HepG2 (cell line): ENCODE results near the gene C1QTNF6. TPM values are rescaled to one million over a fixed set of nuclear protein-coding genes. Genes with fewer than 3 reads are reported as not detected.

Source experiments
- ATAC-seq: fragments of 200-7000 bp; cut with Tn5 transposase; 3 replicates; pipeline ENCODE4 v1.9.1; 2020; ENCODE audit warnings: mild to moderate bottlenecking, moderate library complexity
- BruUV-seq: library from RNA; stranded (reverse); fragments of 400-500 nt; replicated peaks from 2 replicates; lab custom pipeline; 2021; lab: Mats Ljungman, UMichigan
- CTCF ChIA-PET: fragments of 300-600 bp; formaldehyde crosslinking; extraction: SDS; loops from one replicate; lab custom pipeline; 2021; ENCODE audit warnings: low total read pairs, inconsistent platforms, low intra/inter-chr PET ratio; lab: Yijun Ruan, JAX
- POLR2A ChIA-PET: fragments of 350-600 bp; sonication (Branson Sonifier 250); formaldehyde crosslinking; loops from one replicate; lab custom pipeline; 2020; ENCODE audit warnings: antibody characterized with exemption, inconsistent platforms; lab: Yijun Ruan, JAX
- DNase-seq: peaks from one replicate; pipeline ENCODE4 v3.0.0-alpha.2; 2015; ENCODE audit warnings: low spot score
- FAIRE-seq: peaks from 3 replicates; lab custom pipeline; 2011; peaks lifted over from hg19 to GRCh38; lab: Jason Lieb, UNC
- H2AFZ ChIP-seq: one replicate; pipeline ENCODE4 v1.6.1; 2011; ENCODE audit warnings: low read length, inconsistent platforms
- H3K27ac ChIP-seq: fragments of 300-600 bp; 3 replicates; pipeline ENCODE4 v1.8.0; 2011; ENCODE audit warnings: mixed run types, mild to moderate bottlenecking, mixed read lengths, low read length, inconsistent platforms; ENCODE audit not compliant: insufficient read depth; ENCODE audit errors: extremely low read length
- H3K27me3 ChIP-seq, 2 experiments: fragments of 200-600 bp in 1 of 2; 2 replicates in 1 of 2; 3 replicates in 1 of 2; pipeline versions ENCODE4 v1.6.0 to v1.8.0; 2011; ENCODE audit warnings: low read length in 2 of 2, mild to moderate bottlenecking in 2 of 2, moderate library complexity in 2 of 2, inconsistent platforms in 1 of 2; ENCODE audit not compliant: insufficient read depth in 2 of 2, control insufficient read depth in 1 of 2
- H3K36me3 ChIP-seq, 2 experiments: fragments of 200-600 bp in 1 of 2; replicated peaks in 1 of 2; 2 replicates in 1 of 2; 3 replicates in 1 of 2; pipeline versions ENCODE4 v1.5.1 to v1.8.0; 2011; ENCODE audit warnings: low read length in 2 of 2, inconsistent platforms in 1 of 2; ENCODE audit not compliant: insufficient read depth in 2 of 2, control insufficient read depth in 1 of 2
- H3K4me1 ChIP-seq: 2 replicates; pipeline ENCODE4 v1.5.1; 2012; ENCODE audit warnings: low read length, inconsistent platforms; ENCODE audit not compliant: insufficient read depth
- H3K4me2 ChIP-seq: 2 replicates; pipeline ENCODE4 v1.6.0; 2011; ENCODE audit warnings: low read depth, low read length, inconsistent platforms
- H3K4me3 ChIP-seq, 3 experiments: fragments of 200-600 bp in 1 of 3; sonication (generic), shearing (Covaris generic) in 1 of 3; replicated peaks in 1 of 3; 2 replicates each; pipeline ENCODE4 v1.5.1; 2011 to 2016; ENCODE audit warnings: low read length in 3 of 3, inconsistent platforms in 2 of 3, low read depth in 2 of 3, mild to moderate bottlenecking in 2 of 3, control low read depth in 1 of 3, mixed read lengths in 1 of 3; ENCODE audit not compliant: insufficient read depth in 1 of 3
- H3K79me2 ChIP-seq: one replicate; pipeline ENCODE4 v1.6.1; 2011; ENCODE audit warnings: low read length, inconsistent platforms; ENCODE audit not compliant: insufficient read depth
- H3K9ac ChIP-seq: 2 replicates; pipeline ENCODE4 v1.6.0; 2011; ENCODE audit warnings: mild to moderate bottlenecking, low read depth, low read length, inconsistent platforms; ENCODE audit not compliant: insufficient read depth
- H3K9me3 ChIP-seq: 2 replicates; pipeline ENCODE4 v1.5.1; 2012; ENCODE audit warnings: mild to moderate bottlenecking, low read length
- H4K20me1 ChIP-seq: 2 replicates; pipeline ENCODE4 v1.6.0; 2011; ENCODE audit warnings: inconsistent platforms, mild to moderate bottlenecking, low read length, moderate library complexity; ENCODE audit not compliant: insufficient read depth
- CTCF ChIP-seq: sonication (generic); formaldehyde crosslinking; IDR thresholded peaks from 2 replicates; pipeline ENCODE4 v1.5.0; 2020; ENCODE audit warnings: mild to moderate bottlenecking, missing genetic modification reagents, moderate library complexity
- ESRRA ChIP-seq: sonication (generic); formaldehyde crosslinking; IDR thresholded peaks from 2 replicates; pipeline ENCODE4 v1.5.1; 2020; ENCODE audit warnings: mild to moderate bottlenecking, low read depth, missing genetic modification reagents
- FOXP4 ChIP-seq: sonication (generic); formaldehyde crosslinking; IDR thresholded peaks from 2 replicates; pipeline ENCODE4 v1.4.0; 2020; ENCODE audit warnings: missing genetic modification reagents
- HNF4A ChIP-seq: sonication (generic); formaldehyde crosslinking; IDR thresholded peaks from 2 replicates; pipeline ENCODE4 v1.4.0; 2020; ENCODE audit warnings: missing genetic modification reagents
- HNF4G ChIP-seq, 2 experiments: sonication (generic) in 1 of 2; formaldehyde crosslinking in 1 of 2; IDR thresholded peaks; 2 replicates each; pipeline versions ENCODE4 v1.4.0 to v1.6.1; 2011 to 2020; ENCODE audit warnings: borderline replicate concordance in 2 of 2, low read depth in 2 of 2, mild to moderate bottlenecking in 2 of 2, low read length in 1 of 2, missing genetic modification reagents in 1 of 2, moderate library complexity in 1 of 2
- KLF12 ChIP-seq: sonication (generic); formaldehyde crosslinking; IDR thresholded peaks from 2 replicates; pipeline ENCODE4 v1.4.0; 2020; ENCODE audit warnings: missing genetic modification reagents, borderline replicate concordance
- RAD21 ChIP-seq: fragments of 450-650 bp; formaldehyde crosslinking; IDR thresholded peaks from 2 replicates; pipeline ENCODE4 v1.5.0; 2020; ENCODE audit warnings: mild to moderate bottlenecking
- STAG1 ChIP-seq: sonication (generic); formaldehyde crosslinking; IDR thresholded peaks from 2 replicates; pipeline ENCODE4 v1.4.0; 2020; ENCODE audit warnings: missing genetic modification reagents
- SYNCRIP ChIP-seq: fragments of 200-400 bp; formaldehyde crosslinking; IDR thresholded peaks from 2 replicates; pipeline ENCODE4 v1.6.1; 2018; ENCODE audit warnings: mild to moderate bottlenecking, low read depth, low read length; ENCODE audit not compliant: insufficient read depth
- ZNF260 ChIP-seq: sonication (generic); formaldehyde crosslinking; IDR thresholded peaks from 2 replicates; pipeline ENCODE4 v1.4.0; 2020; ENCODE audit warnings: missing genetic modification reagents, low read depth, mild to moderate bottlenecking, borderline replicate concordance
- ZNF431 ChIP-seq: sonication (generic); formaldehyde crosslinking; IDR thresholded peaks from 2 replicates; pipeline ENCODE4 v1.9.0; 2022; ENCODE audit warnings: missing genetic modification reagents, low read depth, mild to moderate bottlenecking, borderline replicate concordance
- ZNF614 ChIP-seq: IDR thresholded peaks from 2 replicates; pipeline ENCODE4 v1.6.1; 2018; ENCODE audit warnings: missing biosample characterization, missing genetic modification reagents, inconsistent platforms, borderline replicate concordance
- ZNF670 ChIP-seq: sonication (generic); formaldehyde crosslinking; IDR thresholded peaks from 2 replicates; pipeline ENCODE4 v1.8.0; 2022; ENCODE audit warnings: mild to moderate bottlenecking, missing genetic modification reagents, borderline replicate concordance
- ZNF740 ChIP-seq: sonication (generic); formaldehyde crosslinking; IDR thresholded peaks from 2 replicates; pipeline ENCODE4 v1.4.0; 2020; ENCODE audit warnings: missing genetic modification reagents
- WGBS: methylation state at CpG from one replicate; pipeline ENCODE4 v1.1.6; 2017; ENCODE audit warnings: low lambda C conversion rate; 5-methylcytosine and 5-hydroxymethylcytosine counted together
- in situ Hi-C: cut with HindIII; loops from 2 replicates; pipeline ENCODE4 v1.10.0; 2017; ENCODE audit warnings: low pct_unique_long_range_greater_than_20kb; ENCODE audit not compliant: extremely low pct_ligation_motif_present
- intact Hi-C: fragments of 100-400 bp; cut with micrococcal nuclease; formaldehyde crosslinking; loops from one replicate; pipeline ENCODE4 v1.10.0; 2022; ENCODE audit not compliant: unreplicated experiment
- polyA plus RNA-seq, 8 experiments: library from polyadenylated mRNA; depleted of rRNA in 3 of 8; stranded (reverse) in 7 of 8; unstranded in 1 of 8; fragments of >200 nt; fragmentation: Illumina TruSeq in 4 of 8; extraction: Trizol in 4 of 8; gene quantifications; 2 replicates each; pipeline versions ENCODE4 v1.2.1 to v1.2.3, GENCODE V29; 2011 to 2016; ENCODE audit warnings: low read depth in 4 of 8, missing spikeins in 1 of 8, mixed read lengths in 1 of 8; ENCODE audit not compliant: insufficient read depth in 1 of 8
- total RNA-seq, 5 experiments: library from RNA; depleted of rRNA; stranded (reverse); fragments of >200 nt; fragmentation: Illumina TruSeq; extraction: Trizol; gene quantifications; 2 replicates each; pipeline ENCODE4 v1.2.3, GENCODE V29; 2016; ENCODE audit warnings: low read depth in 1 of 5

The C1QTNF6 gene
- total and polyA plus RNA-seq, 2 of the 13 experiments (the other 11 are each of a cell fraction or from before 2014, with no cell fraction given) = 2.7 to 6.9 TPM

GRCh38 chr22:37148031-37148651 is 39.9 kb downstream of the C1QTNF6 start:
- H3K4me1 ChIP-seq = 0 out of 2 replicates have a peak, but pooled peaks cover 15% of the 10 kb centered on the region
- 0% methylated on average over 4 of the region's 17 CpGs for WGBS
- FAIRE-seq (no peak), ATAC-seq (peak; percentile 56)
- H3K27me3 ChIP-seq = peaks cover 5 to 28% of the 10 kb centered on the region in 2 experiments
- no peaks in the 10 kb centered on the region for H3K9me3 ChIP-seq
- H4K20me1 ChIP-seq = no peaks in the 10 kb centered on the region
- no peak overlapping the region for H2AFZ ChIP-seq
- BruUV-seq = no TSS peak
- H3K4me3 ChIP-seq = no peak overlapping the region
- no peak overlapping the region for H3K27ac ChIP-seq
- H3K79me2 ChIP-seq = no peaks in the 10 kb centered on the region
- no peak overlapping the region for H3K4me2 ChIP-seq
- CTCF ChIA-PET = no interaction called here
- POLR2A ChIA-PET = no interaction called here
- in situ Hi-C loops = no loop called here
- no peak overlapping the region for H3K9ac ChIP-seq
- H3K36me3 ChIP-seq = no peaks in the 10 kb centered on the region
- TF ChIP-seq HNF4A = peak; percentile 61
- peak; percentile 34; the same call in 1 of the 2 replicates for TF ChIP-seq HNF4G (IDR thresholded peaks at IDR 0.05; ENCODE audit: borderline replicate concordance, low read depth, low read length)
- TF ChIP-seq HNF4G (CRISPR knock-in tag; IDR thresholded peaks at IDR 0.05; ENCODE audit: borderline replicate concordance, low read depth) = no peak
- TF ChIP-seq ESRRA (CRISPR knock-in tag) = peak; percentile 32; the same call in 1 of the 2 replicates
- TF ChIP-seq ZNF614 (CRISPR knock-in tag) = no peak
- no peak for TF ChIP-seq SYNCRIP
- no peak for TF ChIP-seq ZNF670 (CRISPR knock-in tag)
- TF ChIP-seq ZNF431 (CRISPR knock-in tag) = no peak
- no peak for TF ChIP-seq ZNF260 (CRISPR knock-in tag)
- no peak for TF ChIP-seq FOXP4 (CRISPR knock-in tag)
- peak; percentile 68 for TF ChIP-seq CTCF (CRISPR knock-in tag)
- TF ChIP-seq ZNF740 (CRISPR knock-in tag) = peak; percentile 57; the same call in 1 of the 2 replicates
- TF ChIP-seq RAD21 (CRISPR knock-in tag) = 0 out of 2 replicates have a peak, but pooled peaks have one; percentile 18
- TF ChIP-seq STAG1 (CRISPR knock-in tag) = peak; percentile 53
- TF ChIP-seq KLF12 (CRISPR knock-in tag) = no peak
- TF ChIP-seq, all 625 proteins: peak for 7
- intact Hi-C loops = loop anchor here (5.0 kb wide), 1 partner anchor 71 kb away; no protein-coding TSS in a partner anchor
- DNase-seq = no peak
